K562 (cell line): ENCODE measurements around the gene ADGRD1. TPM values are rescaled to one million over a fixed set of nuclear protein-coding genes. Genes with fewer than 3 reads are reported as not detected.
A peak's percentile ranks its signal among the peaks of the same experiment; 100 is the strongest.

Source experiments
- ATAC-seq: fragments of 200-7000 bp; cut with Tn5 transposase; 3 replicates; pipeline ENCODE4 v1.9.1; 2020; ENCODE audit warnings: moderate library complexity
- BruUV-seq: library from RNA; stranded (reverse); fragments of 400-500 nt; replicated peaks from 2 replicates; lab custom pipeline; 2021; lab: Mats Ljungman, UMichigan
- CTCF ChIA-PET: fragments of 300-600 bp; formaldehyde crosslinking; extraction: SDS; loops from one replicate; lab custom pipeline; 2021; ENCODE audit warnings: low intra/inter-chr PET ratio; lab: Yijun Ruan, JAX
- POLR2A ChIA-PET: fragments of 300-600, 350-650 bp; sonication (Branson Sonifier 250); formaldehyde crosslinking; extraction: SDS; loops from one replicate; lab custom pipeline; 2021; ENCODE audit warnings: antibody characterized with exemption, inconsistent platforms; lab: Yijun Ruan, JAX
- DNase-seq, 4 experiments: peaks; one replicate each; pipeline versions ENCODE4 v3.0.0 to v3.0.0-alpha.2; 2011 to 2018; ENCODE audit warnings: low spot score in 3 of 4, mixed read lengths in 3 of 4; ENCODE audit errors: extremely low read depth in 1 of 4
- FAIRE-seq: peaks from 2 replicates; lab custom pipeline; 2011; peaks lifted over from hg19 to GRCh38; lab: Jason Lieb, UNC
- H2AFZ ChIP-seq: 2 replicates; pipeline ENCODE4 v1.6.0; 2011; ENCODE audit warnings: low read depth, low read length, control low read depth, inconsistent platforms
- H3K27ac ChIP-seq: fragments of 200-600 bp; 3 replicates; pipeline ENCODE4 v1.8.0; 2011; ENCODE audit warnings: low read depth, mild to moderate bottlenecking, control low read depth, inconsistent platforms, low read length, moderate library complexity, mixed read lengths; ENCODE audit errors: extremely low read depth
- H3K27me3 ChIP-seq, 2 experiments: fragments of 300-600 bp in 1 of 2; 2 replicates in 1 of 2; 3 replicates in 1 of 2; pipeline versions ENCODE4 v1.6.0 to v1.8.0; 2011; ENCODE audit warnings: inconsistent platforms in 2 of 2, low read length in 2 of 2, mild to moderate bottlenecking in 1 of 2, mixed read lengths in 1 of 2, moderate library complexity in 1 of 2; ENCODE audit not compliant: control insufficient read depth in 2 of 2, insufficient read depth in 2 of 2
- H3K36me3 ChIP-seq: fragments of 300-600 bp; 3 replicates; pipeline ENCODE4 v1.8.0; 2011; ENCODE audit warnings: mild to moderate bottlenecking, low read length, inconsistent platforms; ENCODE audit not compliant: control insufficient read depth, insufficient read depth
- H3K4me1 ChIP-seq, 2 experiments: fragments of 200-600 bp in 1 of 2; replicated peaks in 1 of 2; 2 replicates in 1 of 2; 3 replicates in 1 of 2; pipeline versions ENCODE4 v1.5.1 to v1.8.0; 2011; ENCODE audit warnings: inconsistent platforms in 2 of 2, low read length in 2 of 2, mild to moderate bottlenecking in 1 of 2, mixed read lengths in 1 of 2, moderate library complexity in 1 of 2; ENCODE audit not compliant: control insufficient read depth in 2 of 2, insufficient read depth in 2 of 2
- H3K4me2 ChIP-seq: 2 replicates; pipeline ENCODE4 v1.6.1; 2011; ENCODE audit warnings: low read length, control low read depth, inconsistent platforms, mixed read lengths; ENCODE audit not compliant: insufficient read depth
- H3K4me3 ChIP-seq: fragments of 200-600 bp; sonication (generic), shearing (Covaris generic); 2 replicates; pipeline ENCODE4 v1.5.1; 2016; ENCODE audit warnings: control low read depth, inconsistent platforms
- H3K79me2 ChIP-seq: fragments of 200-600 bp; 3 replicates; pipeline ENCODE4 v1.8.0; 2011; ENCODE audit warnings: low read length, inconsistent platforms; ENCODE audit not compliant: control insufficient read depth, insufficient read depth
- H3K9ac ChIP-seq, 2 experiments: 2 replicates each; pipeline versions ENCODE4 v1.6.0 to v1.6.1; 2011; ENCODE audit warnings: low read depth in 2 of 2, low read length in 2 of 2, control low read depth in 1 of 2, inconsistent platforms in 1 of 2, mild to moderate bottlenecking in 1 of 2, mixed read lengths in 1 of 2; ENCODE audit not compliant: insufficient read depth in 1 of 2
- H3K9me1 ChIP-seq: one replicate; pipeline ENCODE4 v1.6.0; 2011; ENCODE audit warnings: inconsistent platforms, mild to moderate bottlenecking, low read length, moderate library complexity; ENCODE audit not compliant: control insufficient read depth, insufficient read depth
- H3K9me3 ChIP-seq: replicated peaks from 2 replicates; pipeline ENCODE4 v1.5.1; 2011; ENCODE audit warnings: low read depth, low read length, inconsistent platforms; ENCODE audit not compliant: control insufficient read depth, insufficient read depth
- H4K20me1 ChIP-seq: replicated peaks from 2 replicates; pipeline ENCODE4 v1.6.1; 2011; ENCODE audit warnings: low read length, inconsistent platforms, mixed read lengths; ENCODE audit not compliant: control insufficient read depth, insufficient read depth
- E2F3 ChIP-seq: fragments of 250-450 bp; sonication (Bioruptor Pico); IDR thresholded peaks from 2 replicates; pipeline ENCODE4 v1.4.0; 2020; ENCODE audit warnings: mild to moderate bottlenecking
- ETV1 ChIP-seq: fragments of 450-650 bp; conservative IDR thresholded peaks from 2 replicates; pipeline ENCODE4 v1.6.1; 2016; ENCODE audit warnings: missing genetic modification characterization, control low read depth, low read depth, missing compliant biosample characterization
- FOS ChIP-seq: IDR thresholded peaks from 3 replicates; pipeline ENCODE4 v1.6.1; 2011; ENCODE audit not compliant: insufficient read length; ENCODE audit errors: extremely low read depth
- KDM1A ChIP-seq, 2 experiments: fragments of 450-650 bp; IDR thresholded peaks; 2 replicates each; pipeline ENCODE4 v1.6.1; 2016; ENCODE audit warnings: mild to moderate bottlenecking in 2 of 2
- NFYB ChIP-seq: IDR thresholded peaks from 2 replicates; pipeline ENCODE4 v1.6.1; 2011; ENCODE audit warnings: mild to moderate bottlenecking, moderate library complexity; ENCODE audit not compliant: insufficient read length; ENCODE audit errors: extremely low read depth
- RAD51 ChIP-seq: fragments of 450-650 bp; IDR thresholded peaks from 2 replicates; pipeline ENCODE4 v1.7.1; 2016; ENCODE audit warnings: low read depth, mild to moderate bottlenecking, borderline replicate concordance
- XRCC4 ChIP-seq: IDR thresholded peaks from one replicate; pipeline ENCODE4 v1.6.1; 2011; ENCODE audit not compliant: insufficient read depth, insufficient read length; ENCODE audit errors: extremely low read depth
- WGBS: fragments of 100-300 bp; shearing (Covaris generic); methylation state at CpG from one replicate; pipeline ENCODE4 v1.1.6; 2016; ENCODE audit warnings: low coverage, mixed read lengths; ENCODE audit not compliant: insufficient coverage; ENCODE audit errors: missing lambda C conversion rate; 5-methylcytosine and 5-hydroxymethylcytosine counted together
- in situ Hi-C: fragments of 300-500 bp; cut with MboI; formaldehyde crosslinking; loops from 4 replicates; pipeline ENCODE4 v1.15.0; 2018; ENCODE audit warnings: inconsistent platforms, mixed read lengths
- intact Hi-C: fragments of 100-400 bp; cut with micrococcal nuclease; formaldehyde crosslinking; loops from 2 replicates; pipeline ENCODE4 v1.14.2; 2022
- polyA plus RNA-seq, 8 experiments: library from polyadenylated mRNA; depleted of rRNA in 4 of 8; stranded (reverse) in 5 of 8; unstranded in 3 of 8; fragments of >200 nt; fragmentation: Nextera tagmentation in 2 of 8; fragmentation: Illumina TruSeq in 1 of 8; extraction: Ambion mirVana in 2 of 8; extraction: Trizol in 1 of 8; gene quantifications; 2 replicates each; pipeline versions ENCODE4 v1.2.1 to v1.2.3, GENCODE V29; 2011 to 2014; ENCODE audit warnings: inconsistent platforms in 1 of 8, missing spikeins in 1 of 8
- total RNA-seq, 7 experiments: library from RNA; depleted of rRNA in 6 of 7; stranded (reverse); fragments of >200 nt in 6 of 7; fragmentation: Illumina TruSeq in 2 of 7; extraction: Trizol in 2 of 7; gene quantifications; 2 replicates each; pipeline versions ENCODE4 v1.2.1 to v1.2.3, GENCODE V29; 2011 to 2021; ENCODE audit warnings: low replicate concordance in 1 of 7
- TF ChIP-seq, protein P1 (sequence below): sonication (generic); formaldehyde crosslinking; IDR thresholded peaks from 2 replicates; pipeline ENCODE4 v1.9.0; 2022; ENCODE audit warnings: mild to moderate bottlenecking, missing genetic modification reagents
- TF ChIP-seq, protein P2 (sequence below): sonication (generic); formaldehyde crosslinking; IDR thresholded peaks from 2 replicates; pipeline ENCODE4 v1.8.1; 2023; ENCODE audit warnings: mild to moderate bottlenecking, missing genetic modification reagents, moderate library complexity
- TF ChIP-seq, protein P3 (sequence below): sonication (generic); formaldehyde crosslinking; IDR thresholded peaks from 2 replicates; pipeline ENCODE4 v1.5.0; 2020; ENCODE audit warnings: missing genetic modification reagents

Gene ADGRD1
- total and polyA plus RNA-seq, 9 of the 15 experiments (the other 6 are each of a cell fraction or from before 2014, with no cell fraction given), result 1.7 to 11.7 (median 3.3) TPM

DNA sequence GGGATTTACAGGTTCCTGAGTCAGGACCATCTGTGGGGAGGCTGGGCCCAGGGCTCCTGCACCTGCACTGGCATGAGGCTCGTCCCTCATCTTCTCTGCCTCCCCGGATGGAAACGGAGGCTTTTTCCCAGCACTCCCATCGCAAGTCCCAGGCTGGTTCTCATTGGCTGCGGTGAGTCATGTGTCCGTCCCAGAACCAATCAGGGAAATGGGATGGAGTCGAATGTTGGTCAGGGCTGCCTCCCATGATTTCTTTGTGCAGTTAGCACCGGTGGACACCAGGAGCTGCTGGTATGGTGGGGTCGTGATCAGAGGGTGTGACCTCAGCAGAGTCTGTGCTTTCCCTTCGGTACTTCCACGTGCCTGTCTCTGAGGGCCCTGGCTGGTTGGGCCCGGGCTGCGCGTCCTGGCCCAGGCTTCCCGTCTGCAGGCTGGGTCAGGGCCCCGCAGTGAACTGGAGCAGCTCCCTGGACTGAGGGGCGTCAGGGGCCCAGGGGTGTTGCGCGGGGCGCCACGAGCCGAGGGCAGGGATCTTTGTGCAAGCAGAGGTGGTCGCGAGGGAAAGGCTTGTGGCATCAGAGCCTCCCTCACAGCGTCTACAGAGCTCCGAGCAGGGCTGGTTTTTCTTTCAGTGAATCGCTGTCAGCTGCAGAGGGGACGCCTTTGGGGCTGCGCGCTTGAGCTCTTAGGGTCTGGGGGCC lies 168.1 kb downstream of the ADGRD1 start:
- CTCF ChIA-PET, result no interaction called here
- Histone ChIP-seq H3K9ac (no peak overlapping the region), H3K27ac (no peak overlapping the region), H2AFZ (no peak overlapping the region), H3K9me1 (peaks cover 3% of the 10 kb centered on the region), H3K9me3 (no peaks in the 10 kb centered on the region), H4K20me1 (no peaks in the 10 kb centered on the region), H3K4me3 (no peak overlapping the region), H3K4me2 (peak overlapping the region; percentile 33; the same call in 1 of the 2 replicates), H3K79me2 (no peaks in the 10 kb centered on the region), H3K27me3 (peaks cover 0 to 31% of the 10 kb centered on the region in 2 experiments; a peak in 3 of 5 replicates), H3K4me1 (peaks cover 0 to 10% of the 10 kb centered on the region in 2 experiments; a peak in 2 of 5 replicates), H3K36me3 (no peaks in the 10 kb centered on the region)
- POLR2A ChIA-PET, result interaction anchor here (0.6 to 1.5 kb wide), 2 partner anchors 10 to 17 kb away, joined by 3 to 4 read pairs; no protein-coding TSS in a partner anchor
- no TSS peak for BruUV-seq
- ATAC-seq (peak; percentile 90), FAIRE-seq (no peak), DNase-seq (peak; percentile 18 to 63 (median 42))
- in situ Hi-C loops (loop anchor here (10.0 kb wide), 1 partner anchor 207 kb away; no protein-coding TSS in a partner anchor), intact Hi-C loops (no loop called here)
- 39% methylated on average over 23 of the region's 30 CpGs for WGBS
- TF ChIP-seq, protein P1, sequence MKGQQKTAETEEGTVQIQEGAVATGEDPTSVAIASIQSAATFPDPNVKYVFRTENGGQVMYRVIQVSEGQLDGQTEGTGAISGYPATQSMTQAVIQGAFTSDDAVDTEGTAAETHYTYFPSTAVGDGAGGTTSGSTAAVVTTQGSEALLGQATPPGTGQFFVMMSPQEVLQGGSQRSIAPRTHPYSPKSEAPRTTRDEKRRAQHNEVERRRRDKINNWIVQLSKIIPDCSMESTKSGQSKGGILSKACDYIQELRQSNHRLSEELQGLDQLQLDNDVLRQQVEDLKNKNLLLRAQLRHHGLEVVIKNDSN (CRISPR knock-in tag), result peak; percentile 87
- peak; percentile 70; the same call in 1 of the 2 replicates for TF ChIP-seq RAD51
- peak; percentile 36 for TF ChIP-seq FOS
- no peak for TF ChIP-seq XRCC4
- TF ChIP-seq, protein P2, sequence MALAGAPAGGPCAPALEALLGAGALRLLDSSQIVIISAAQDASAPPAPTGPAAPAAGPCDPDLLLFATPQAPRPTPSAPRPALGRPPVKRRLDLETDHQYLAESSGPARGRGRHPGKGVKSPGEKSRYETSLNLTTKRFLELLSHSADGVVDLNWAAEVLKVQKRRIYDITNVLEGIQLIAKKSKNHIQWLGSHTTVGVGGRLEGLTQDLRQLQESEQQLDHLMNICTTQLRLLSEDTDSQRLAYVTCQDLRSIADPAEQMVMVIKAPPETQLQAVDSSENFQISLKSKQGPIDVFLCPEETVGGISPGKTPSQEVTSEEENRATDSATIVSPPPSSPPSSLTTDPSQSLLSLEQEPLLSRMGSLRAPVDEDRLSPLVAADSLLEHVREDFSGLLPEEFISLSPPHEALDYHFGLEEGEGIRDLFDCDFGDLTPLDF (CRISPR knock-in tag), result no peak
- no peak for TF ChIP-seq ETV1 (tag)
- peak; percentile 72 for TF ChIP-seq NFYB
- no peak for TF ChIP-seq KDM1A (IDR thresholded peaks at IDR 0.05)
- TF ChIP-seq, protein P3, sequence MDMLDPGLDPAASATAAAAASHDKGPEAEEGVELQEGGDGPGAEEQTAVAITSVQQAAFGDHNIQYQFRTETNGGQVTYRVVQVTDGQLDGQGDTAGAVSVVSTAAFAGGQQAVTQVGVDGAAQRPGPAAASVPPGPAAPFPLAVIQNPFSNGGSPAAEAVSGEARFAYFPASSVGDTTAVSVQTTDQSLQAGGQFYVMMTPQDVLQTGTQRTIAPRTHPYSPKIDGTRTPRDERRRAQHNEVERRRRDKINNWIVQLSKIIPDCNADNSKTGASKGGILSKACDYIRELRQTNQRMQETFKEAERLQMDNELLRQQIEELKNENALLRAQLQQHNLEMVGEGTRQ (CRISPR knock-in tag), result peak; percentile 93
- no peak for TF ChIP-seq E2F3 (CRISPR knock-in tag)
